ENCODE results near the gene PPTC7.
"Not testable (repeated sequence)": the region's sequence is repeated elsewhere in the genome, so short reads cannot be mapped to it uniquely, and the experiment has no call there.

Gene PPTC7

DNA sequence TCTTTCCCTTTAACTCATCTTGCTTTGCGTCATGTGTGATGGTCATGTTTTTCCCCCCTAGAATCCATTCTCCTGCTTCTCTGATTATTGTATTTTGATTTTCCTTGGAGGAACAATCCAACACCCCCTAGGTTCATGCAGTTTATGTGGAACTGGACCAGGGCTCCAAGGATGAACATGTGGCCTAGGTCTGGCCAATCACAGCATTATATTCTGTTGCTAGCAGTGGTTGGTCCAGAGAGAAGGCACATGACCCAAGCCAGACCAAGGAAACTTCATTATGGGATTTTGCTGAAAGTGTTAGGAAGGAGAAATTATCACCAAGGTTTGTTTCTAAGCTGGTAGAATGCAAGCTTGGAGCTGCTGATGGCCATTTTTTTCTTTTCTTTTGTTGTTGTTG lies 6.9 kb upstream of the PPTC7 start:
- DNase-seq: no peak
- intact Hi-C loops (cut with DNase I): no loop called here

GRCh38 chr12:110587102-110587501 lies 4.0 kb upstream of the PPTC7 start:
- DNase-seq; intact Hi-C loops (cut with DNase I): not testable (repeated sequence)

- intact Hi-C loops (cut with DNase I): no loop called here
- DNase-seq: no peak
Observed at GRCh38 chr12:110585231-110585799, 2.2 kb upstream of the PPTC7 start.

GRCh38 chr12:110582276-110583136 lies 612 bp downstream of the PPTC7 start:
- intact Hi-C loops (cut with DNase I): loop anchor here (5.0 kb wide), 1 partner anchor 80 kb away; the partner anchor contains the start of genes RAD9B and VPS29
- peak; percentile 26 to 93 (median 44) for DNase-seq

- intact Hi-C loops (cut with DNase I): loop anchor here (5.0 kb wide), 1 partner anchor 80 kb away; the partner anchor contains the start of genes RAD9B and VPS29
- no peak for DNase-seq
Observed at GRCh38 chr12:110581931-110582275, 1.2 kb downstream of the PPTC7 start.

DNA sequence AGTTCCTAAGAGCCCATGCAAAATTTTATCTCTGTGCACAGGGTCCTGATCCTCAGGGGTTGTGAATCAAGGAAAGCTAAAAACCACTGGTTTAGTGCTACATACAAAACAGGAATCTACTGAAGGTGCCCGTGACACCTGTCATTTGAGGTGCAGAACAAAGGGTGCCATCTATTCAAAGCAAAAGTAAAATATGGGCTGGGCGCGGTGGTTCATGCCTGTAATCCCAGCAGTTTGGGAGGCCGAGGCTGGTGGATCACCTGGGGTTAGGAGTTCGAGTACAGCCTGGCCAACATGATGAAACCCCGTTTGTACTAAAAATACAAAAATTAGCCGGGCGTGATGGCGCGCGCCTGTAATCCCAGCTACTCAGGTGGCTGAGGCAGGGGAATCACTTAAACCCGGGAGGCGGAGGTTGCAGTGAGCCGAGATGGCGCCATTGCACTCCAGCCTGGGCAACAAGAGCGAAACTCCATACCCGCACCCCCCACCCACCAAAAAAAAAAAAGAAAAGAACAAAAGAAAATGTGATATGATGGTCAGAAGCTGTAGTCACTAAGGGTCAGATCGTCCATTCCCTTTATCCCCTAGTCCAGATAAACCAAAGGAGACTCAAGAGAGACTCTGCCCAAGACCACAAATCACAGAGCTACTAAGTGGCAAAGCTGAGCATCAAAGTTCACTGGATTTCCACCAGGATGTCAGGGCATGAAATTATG lies 3.4 kb downstream of the PPTC7 start:
- DNase-seq: no peak
- intact Hi-C loops (cut with DNase I): loop anchor here (5.0 kb wide), 1 partner anchor 77 kb away; the partner anchor contains the start of genes RAD9B and VPS29

DNA sequence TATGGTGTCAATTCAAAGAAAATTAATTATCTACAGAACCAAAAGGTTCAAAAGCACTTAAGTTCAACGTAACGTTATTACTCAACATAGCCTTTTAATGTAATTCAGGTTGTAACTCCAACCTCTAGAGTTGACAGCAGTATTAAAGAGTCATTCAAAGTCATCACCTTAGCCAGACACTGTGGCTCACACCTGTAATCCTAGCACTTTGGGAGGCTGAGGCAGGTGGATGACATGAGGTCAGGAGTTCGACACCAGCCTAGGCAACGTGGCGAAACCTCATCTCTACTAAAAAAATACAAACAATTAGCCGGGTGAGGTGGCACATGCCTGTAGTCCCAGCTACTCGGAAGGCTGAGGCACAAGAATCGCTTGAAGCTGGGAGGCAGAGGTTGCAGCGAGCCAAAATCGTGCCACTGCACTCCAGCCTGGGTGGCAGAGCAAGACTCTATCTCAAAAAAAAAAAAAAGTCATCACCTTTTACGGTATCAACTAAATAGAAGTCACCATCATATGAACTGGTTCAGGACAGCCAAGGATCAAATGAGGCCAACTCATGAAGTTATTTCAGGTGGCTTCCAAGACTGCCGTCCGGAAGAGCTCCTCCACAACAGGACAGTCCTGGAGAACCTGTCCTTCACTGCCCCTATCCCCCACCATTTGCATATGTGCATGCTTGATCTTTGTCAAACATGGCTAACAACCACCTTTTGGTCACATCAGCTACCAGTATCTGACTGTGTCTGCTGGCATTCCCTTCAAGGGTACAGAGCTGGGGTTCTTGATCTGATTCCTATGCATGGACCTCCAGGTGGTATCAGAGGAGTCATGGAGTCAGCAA lies 4.2 kb downstream of the PPTC7 start:
- DNase-seq: no peak
- intact Hi-C loops (cut with DNase I): no loop called here

DNA sequence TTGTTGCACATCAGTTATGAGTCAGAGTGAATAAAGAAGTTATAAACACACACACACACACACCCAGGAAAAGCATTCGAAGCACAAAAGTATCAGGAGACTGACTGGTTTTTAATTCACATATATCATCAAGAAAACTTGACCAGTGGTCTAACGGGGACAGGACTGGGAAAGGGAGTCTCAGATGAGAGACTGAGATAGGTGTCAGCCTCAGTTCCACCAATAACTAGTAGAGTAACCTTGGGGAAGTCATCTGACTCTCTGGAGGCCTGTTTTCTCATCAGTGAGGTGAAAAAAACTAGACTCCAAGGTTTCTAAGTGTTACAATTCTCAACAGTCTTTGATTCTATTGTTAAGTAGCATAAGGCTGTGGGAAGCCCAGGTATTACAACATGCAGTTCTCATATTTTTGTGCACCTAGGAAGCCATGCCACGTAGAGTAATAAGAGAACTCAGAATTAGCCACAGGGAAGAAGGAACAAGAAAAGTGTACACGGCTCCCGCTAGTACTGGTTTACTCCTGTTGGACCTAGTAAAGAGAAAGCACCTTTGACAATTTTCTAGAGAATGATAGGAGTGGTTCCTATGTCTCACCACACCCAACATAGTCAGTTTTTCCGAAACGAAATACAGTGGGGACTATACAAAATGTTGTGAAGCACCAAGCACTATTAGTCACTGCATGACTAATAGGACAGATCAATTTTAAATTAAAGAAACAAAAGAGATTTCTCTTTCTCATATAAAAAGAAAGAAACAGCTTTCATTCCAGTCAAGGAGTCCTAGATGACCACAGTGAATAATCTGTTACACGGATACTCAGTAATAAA lies 5.0 kb downstream of the PPTC7 start:
- intact Hi-C loops (cut with DNase I): no loop called here
- no peak for DNase-seq

DNA sequence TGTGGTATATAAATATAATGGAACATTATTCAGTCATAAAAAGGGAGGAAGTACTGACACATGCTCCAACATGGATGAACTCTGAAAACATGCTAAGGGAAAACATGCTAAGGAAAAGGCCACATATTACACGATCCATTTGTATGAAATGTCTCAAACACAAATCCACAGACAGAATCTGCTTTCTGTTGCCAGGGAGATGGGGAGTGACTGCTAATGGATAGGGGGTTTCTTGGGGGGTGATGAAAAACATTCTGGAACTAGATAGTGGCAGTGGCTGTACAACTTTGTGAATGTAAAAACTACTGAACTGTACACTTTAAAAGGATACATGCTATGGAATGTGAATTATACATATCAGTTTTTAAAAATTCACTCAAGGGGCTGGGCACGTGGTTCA lies 6.6 kb downstream of the PPTC7 start:
- intact Hi-C loops (cut with DNase I): no loop called here
- no peak for DNase-seq

GRCh38 chr12:110575326-110575725 lies 7.8 kb downstream of the PPTC7 start:
- intact Hi-C loops (cut with DNase I): no loop called here
- no peak for DNase-seq

- intact Hi-C loops (cut with DNase I); DNase-seq: not testable (repeated sequence)
Observed at GRCh38 chr12:110574717-110575230, 8.3 kb downstream of the PPTC7 start.

DNA sequence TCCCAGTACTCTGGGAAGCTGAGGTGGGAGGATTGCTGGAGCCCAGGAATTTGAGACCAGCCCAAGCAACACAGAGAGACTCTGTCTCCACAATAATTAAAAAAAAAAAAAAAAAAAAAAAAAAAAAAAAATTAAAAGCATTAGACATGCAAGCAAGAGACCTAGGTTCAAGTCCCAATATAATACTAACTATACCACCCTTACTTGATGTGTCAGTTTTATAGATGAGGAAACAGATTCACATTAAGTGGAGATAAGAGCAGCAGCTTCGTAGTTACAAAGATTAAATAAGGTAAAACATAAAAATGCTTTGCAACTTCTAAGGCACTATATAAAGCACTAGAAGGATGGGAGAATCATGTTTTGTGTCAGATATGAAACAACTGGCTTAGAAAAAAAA lies 9.1 kb downstream of the PPTC7 start:
- intact Hi-C loops (cut with DNase I): no loop called here
- DNase-seq: no peak

- intact Hi-C loops (cut with DNase I); DNase-seq: not testable (repeated sequence)
Observed at GRCh38 chr12:110570798-110571197, 12.3 kb downstream of the PPTC7 start.

- intact Hi-C loops (cut with DNase I); DNase-seq: not testable (repeated sequence)
Observed at GRCh38 chr12:110569838-110570237, 13.3 kb downstream of the PPTC7 start.

- intact Hi-C loops (cut with DNase I): no loop called here
- no peak for DNase-seq
Observed at GRCh38 chr12:110568752-110569151, 14.4 kb downstream of the PPTC7 start.

- DNase-seq: no peak
- intact Hi-C loops (cut with DNase I): no loop called here
Observed at GRCh38 chr12:110566993-110567392, 16.1 kb downstream of the PPTC7 start.

DNA sequence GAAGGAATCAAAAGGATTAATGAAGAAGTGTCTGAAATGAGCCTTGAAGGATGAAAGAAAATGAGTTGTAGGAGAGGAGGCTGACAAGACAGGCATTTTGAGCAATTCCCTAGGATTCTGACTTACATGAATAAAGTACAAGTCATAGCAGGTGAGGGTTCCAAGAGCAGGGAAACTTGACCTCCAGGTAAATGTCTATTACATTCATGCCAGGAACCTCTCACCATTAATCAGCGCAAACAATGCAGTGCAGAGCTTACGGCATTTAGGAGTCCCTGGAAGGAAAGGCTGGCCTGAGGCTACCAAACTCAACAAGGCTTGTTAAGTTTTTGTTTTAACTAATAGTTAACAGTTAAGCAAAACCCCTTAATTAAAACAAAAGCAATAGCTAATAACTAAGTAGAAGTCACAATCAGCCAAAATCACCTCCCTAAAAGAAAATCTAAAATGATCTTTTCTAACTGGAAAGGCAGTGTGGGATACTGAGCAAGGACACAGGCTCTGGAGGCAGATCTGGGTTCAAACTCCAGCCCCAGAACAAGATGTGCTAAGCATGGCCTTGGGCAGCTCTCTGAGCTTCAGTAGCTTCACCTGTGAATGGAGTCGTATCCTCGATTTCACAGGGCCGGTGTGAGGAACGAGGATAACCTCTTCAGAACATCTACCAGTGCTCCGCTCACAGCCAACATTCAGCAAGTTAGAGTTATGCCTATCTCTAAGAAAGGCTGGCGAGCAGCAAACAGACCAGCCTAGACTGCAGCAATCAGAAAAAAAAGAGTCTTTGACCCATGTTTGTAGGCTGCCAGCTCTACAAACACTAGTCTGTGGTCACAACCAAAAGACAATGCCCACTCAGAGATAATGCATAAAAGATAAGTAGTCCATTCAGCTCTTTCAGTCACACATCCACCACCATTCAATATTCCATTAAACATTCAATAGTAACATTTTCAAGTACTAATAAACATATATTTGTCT lies 16.9 kb downstream of the PPTC7 start:
- intact Hi-C loops (cut with DNase I): no loop called here
- peak in 1 of 10 donors; percentile 13 for DNase-seq

GRCh38 chr12:110564471-110564991 lies 18.6 kb downstream of the PPTC7 start:
- intact Hi-C loops (cut with DNase I): no loop called here
- no peak for DNase-seq

All from posterior cingulate gyrus (tissue), 11 donors.